Endothelial cell of umbilical vein (primary cell): ENCODE measurements around the gene CLBA1. TPM values are rescaled to one million over a fixed set of nuclear protein-coding genes. Genes with fewer than 3 reads are reported as not detected.

Source experiments
- BruUV-seq: library from RNA; stranded (reverse); fragments of 400-500 nt; replicated peaks from 2 replicates; lab custom pipeline; 2021; lab: Mats Ljungman, UMichigan
- CTCF ChIA-PET: fragments of 300-600, 350-600 bp; sonication (Branson Sonifier 250); formaldehyde crosslinking; loops from one replicate; lab custom pipeline; 2021; ENCODE audit warnings: antibody characterized with exemption, inconsistent platforms; lab: Charles Lee
- POLR2A ChIA-PET: fragments of 300-600, 350-600 bp; sonication (Branson Sonifier 250); formaldehyde crosslinking; loops from one replicate; lab custom pipeline; 2021; ENCODE audit warnings: antibody characterized with exemption, inconsistent platforms; lab: Charles Lee
- DNase-seq: peaks from one replicate; pipeline ENCODE4 v3.0.0-alpha.2; 2011; ENCODE audit warnings: low read depth, low spot score
- FAIRE-seq: peaks from 2 replicates; lab custom pipeline; 2011; peaks lifted over from hg19 to GRCh38; lab: Jason Lieb, UNC
- H2AFZ ChIP-seq: 2 replicates; pipeline ENCODE4 v1.6.0; 2012; ENCODE audit warnings: low read depth, low read length, control low read depth, inconsistent platforms
- H3K27ac ChIP-seq: 2 replicates; pipeline ENCODE4 v1.5.1; 2011; ENCODE audit warnings: low read depth, mild to moderate bottlenecking, control low read depth, low read length, moderate library complexity; ENCODE audit not compliant: insufficient read depth
- H3K27me3 ChIP-seq, 2 experiments: 2 replicates each; pipeline versions ENCODE4 v1.6.0 to v1.6.1; 2011; ENCODE audit warnings: low read length in 2 of 2, mixed read lengths in 1 of 2; ENCODE audit not compliant: control insufficient read depth in 2 of 2, insufficient read depth in 2 of 2
- H3K36me3 ChIP-seq, 2 experiments: 2 replicates in 1 of 2; 3 replicates in 1 of 2; pipeline ENCODE4 v1.5.1; 2011; ENCODE audit warnings: low read length in 2 of 2, mild to moderate bottlenecking in 1 of 2, moderate library complexity in 1 of 2; ENCODE audit not compliant: control insufficient read depth in 2 of 2, insufficient read depth in 2 of 2; ENCODE audit errors: extremely low read depth in 1 of 2
- H3K4me1 ChIP-seq: 3 replicates; pipeline ENCODE4 v1.5.1; 2011; ENCODE audit warnings: mild to moderate bottlenecking, low read length; ENCODE audit not compliant: control insufficient read depth, insufficient read depth; ENCODE audit errors: extremely low read depth
- H3K4me2 ChIP-seq: 2 replicates; pipeline ENCODE4 v1.6.1; 2011; ENCODE audit warnings: low read length, control low read depth, mixed read lengths; ENCODE audit not compliant: insufficient read depth
- H3K4me3 ChIP-seq, 3 experiments: fragments of 200-600 bp in 1 of 3; sonication (generic), shearing (Covaris generic) in 1 of 3; replicated peaks in 1 of 3; 2 replicates each; pipeline ENCODE4 v1.5.1; 2011 to 2016; ENCODE audit warnings: control low read depth in 3 of 3, low read length in 3 of 3, mild to moderate bottlenecking in 2 of 3, inconsistent platforms in 1 of 3, low read depth in 1 of 3, moderate library complexity in 1 of 3; ENCODE audit not compliant: insufficient read depth in 1 of 3
- H3K79me2 ChIP-seq: 2 replicates; pipeline ENCODE4 v1.6.0; 2012; ENCODE audit warnings: low read length, inconsistent platforms; ENCODE audit not compliant: control insufficient read depth, insufficient read depth
- H3K9ac ChIP-seq: replicated peaks from 2 replicates; pipeline ENCODE3; 2011; ENCODE audit warnings: low read length, control low read depth; ENCODE audit not compliant: insufficient read depth; ENCODE audit errors: extremely low read depth
- H3K9me1 ChIP-seq: replicated peaks from 3 replicates; pipeline ENCODE4 v1.6.0; 2011; ENCODE audit warnings: mild to moderate bottlenecking, low read length; ENCODE audit not compliant: control insufficient read depth, insufficient read depth; ENCODE audit errors: extremely low read depth
- H3K9me3 ChIP-seq: replicated peaks from 2 replicates; pipeline ENCODE4 v1.5.1; 2012; ENCODE audit warnings: low read length, inconsistent platforms; ENCODE audit not compliant: control insufficient read depth, insufficient read depth
- H4K20me1 ChIP-seq: replicated peaks from 2 replicates; pipeline ENCODE3; 2011; ENCODE audit warnings: mild to moderate bottlenecking, low read length; ENCODE audit not compliant: control insufficient read depth, insufficient read depth; ENCODE audit errors: extremely low read depth
- EZH2 ChIP-seq: IDR thresholded peaks from 2 replicates; pipeline ENCODE4 v1.6.1; 2012; ENCODE audit warnings: borderline replicate concordance, low read depth, mild to moderate bottlenecking, moderate library complexity, low read length, inconsistent platforms; ENCODE audit not compliant: severe bottlenecking
- FOS ChIP-seq: IDR thresholded peaks from 2 replicates; pipeline ENCODE4 v1.6.1; 2011; ENCODE audit warnings: mild to moderate bottlenecking, low read length, moderate library complexity, borderline replicate concordance; ENCODE audit not compliant: insufficient read depth
- GATA2 ChIP-seq: IDR thresholded peaks from 2 replicates; pipeline ENCODE4 v1.7.0; 2011; ENCODE audit warnings: low read depth, mild to moderate bottlenecking, moderate library complexity, mixed read lengths, low read length; ENCODE audit not compliant: insufficient read length, insufficient read depth
- JUN ChIP-seq: IDR thresholded peaks from 2 replicates; pipeline ENCODE4 v1.6.1; 2011; ENCODE audit warnings: borderline replicate concordance, low read depth; ENCODE audit not compliant: insufficient read length, insufficient read depth
- MAX ChIP-seq: IDR thresholded peaks from 2 replicates; pipeline ENCODE4 v1.6.1; 2011; ENCODE audit not compliant: insufficient read depth, insufficient read length
- MYC ChIP-seq: IDR thresholded peaks from one replicate; pipeline ENCODE4 v1.6.1; 2011; ENCODE audit warnings: mild to moderate bottlenecking, low read depth, low read length
- POLR2A ChIP-seq: IDR thresholded peaks from 2 replicates; pipeline ENCODE4 v1.6.1; 2012; ENCODE audit warnings: low read depth, mild to moderate bottlenecking, control low read depth, low read length
- POLR2AphosphoS5 ChIP-seq: IDR thresholded peaks from 2 replicates; pipeline ENCODE4 v1.6.1; 2012; ENCODE audit warnings: low read depth, mild to moderate bottlenecking, control low read depth, low read length, moderate library complexity; ENCODE audit not compliant: insufficient read depth
- dilution Hi-C: fragments of 300-500 bp; cut with MboI; formaldehyde crosslinking; loops from one replicate; pipeline ENCODE4 v1.15.0; 2019; ENCODE audit warnings: low sequenced_read_pairs; ENCODE audit not compliant: extremely low pct_ligation_motif_present
- intact Hi-C: fragments of 100-400 bp; cut with micrococcal nuclease; formaldehyde crosslinking; loops from one replicate; pipeline ENCODE4 v1.10.0; 2022
- polyA plus RNA-seq, 4 experiments: library from polyadenylated mRNA; depleted of rRNA in 3 of 4; stranded (reverse) in 3 of 4; unstranded in 1 of 4; fragments of >200 nt; gene quantifications; 2 replicates each; pipeline versions ENCODE4 v1.2.1 to v1.2.3, GENCODE V29; 2011 to 2012; ENCODE audit warnings: missing spikeins in 1 of 4
- total RNA-seq: library from RNA; stranded (reverse); gene quantifications from 2 replicates; pipeline ENCODE4 v1.2.3, GENCODE V29; 2021
- TF ChIP-seq, protein P1 (sequence below), 2 donors: IDR thresholded peaks; 1 replicate in 1 of 2; 2 replicates in 1 of 2; pipeline ENCODE4 v1.5.1; 2011; ENCODE audit warnings: low read length in 2 of 2, mild to moderate bottlenecking in 2 of 2, moderate library complexity in 2 of 2, control low read depth in 1 of 2, inconsistent platforms in 1 of 2, low read depth in 1 of 2; ENCODE audit not compliant: insufficient read depth in 1 of 2; ENCODE audit errors: extremely low read depth in 1 of 2

Gene CLBA1
- total and polyA plus RNA-seq, 2 donors (not counting 3 experiments of a cell fraction or from before 2014, with no cell fraction given) = 5.2 to 5.3 TPM

DNA sequence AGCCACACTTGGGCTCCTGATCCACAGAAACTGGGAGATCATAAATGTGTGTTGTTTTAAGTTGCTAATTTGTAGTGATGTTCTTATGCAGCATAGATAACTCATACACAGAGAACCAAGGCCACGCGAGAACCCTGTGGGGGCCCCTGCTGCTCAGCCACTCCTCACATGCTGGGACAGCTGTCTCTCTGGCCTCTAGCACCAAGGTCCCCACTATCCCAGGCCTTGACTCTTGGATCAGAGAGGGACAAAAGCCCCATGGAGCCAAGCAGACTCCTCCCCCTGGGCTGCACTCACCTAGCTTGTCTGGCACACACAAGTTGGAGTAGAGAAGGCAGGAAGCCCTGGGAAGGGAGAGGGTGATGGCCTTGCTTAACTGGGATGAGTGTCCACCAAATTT is 49.6 kb upstream of the CLBA1 start:
- no peak overlapping the region for H3K4me3 ChIP-seq
- H3K79me2 ChIP-seq = no peaks in the 10 kb centered on the region
- ChIA-PET POLR2A (no interaction called here), CTCF (interaction anchor here (1.1 to 4.4 kb wide), 5 partner anchors 31 to 167 kb away, joined by 3 to 37 read pairs (median 10); no protein-coding TSS in a partner anchor)
- no peaks in the 10 kb centered on the region for H3K36me3 ChIP-seq
- H3K9me3 ChIP-seq = no peaks in the 10 kb centered on the region
- H4K20me1 ChIP-seq = no peaks in the 10 kb centered on the region
- H3K27ac ChIP-seq = no peak overlapping the region
- no TSS peak for BruUV-seq
- no peak for FAIRE-seq
- H3K4me2 ChIP-seq = no peak overlapping the region
- dilution Hi-C loops (loop anchor here (10.0 kb wide), 1 partner anchor 139 kb away; no protein-coding TSS in a partner anchor), intact Hi-C loops (no loop called here)
- peaks cover 3 to 11% of the 10 kb centered on the region in 2 experiments for H3K27me3 ChIP-seq
- H3K9me1 ChIP-seq = no peaks in the 10 kb centered on the region
- no peak overlapping the region for H2AFZ ChIP-seq
- no peak for DNase-seq
- no peak overlapping the region for H3K9ac ChIP-seq
- TF ChIP-seq, protein P1, sequence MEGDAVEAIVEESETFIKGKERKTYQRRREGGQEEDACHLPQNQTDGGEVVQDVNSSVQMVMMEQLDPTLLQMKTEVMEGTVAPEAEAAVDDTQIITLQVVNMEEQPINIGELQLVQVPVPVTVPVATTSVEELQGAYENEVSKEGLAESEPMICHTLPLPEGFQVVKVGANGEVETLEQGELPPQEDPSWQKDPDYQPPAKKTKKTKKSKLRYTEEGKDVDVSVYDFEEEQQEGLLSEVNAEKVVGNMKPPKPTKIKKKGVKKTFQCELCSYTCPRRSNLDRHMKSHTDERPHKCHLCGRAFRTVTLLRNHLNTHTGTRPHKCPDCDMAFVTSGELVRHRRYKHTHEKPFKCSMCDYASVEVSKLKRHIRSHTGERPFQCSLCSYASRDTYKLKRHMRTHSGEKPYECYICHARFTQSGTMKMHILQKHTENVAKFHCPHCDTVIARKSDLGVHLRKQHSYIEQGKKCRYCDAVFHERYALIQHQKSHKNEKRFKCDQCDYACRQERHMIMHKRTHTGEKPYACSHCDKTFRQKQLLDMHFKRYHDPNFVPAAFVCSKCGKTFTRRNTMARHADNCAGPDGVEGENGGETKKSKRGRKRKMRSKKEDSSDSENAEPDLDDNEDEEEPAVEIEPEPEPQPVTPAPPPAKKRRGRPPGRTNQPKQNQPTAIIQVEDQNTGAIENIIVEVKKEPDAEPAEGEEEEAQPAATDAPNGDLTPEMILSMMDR (IDR thresholded peaks at IDR 0.05; ENCODE audit: extremely low read depth in 1 of 2, insufficient read depth in 1 of 2, low read depth in 1 of 2, low read length in 2 of 2) = no peak
- TF ChIP-seq GATA2 (no peak), POLR2A (no peak), MYC (no peak), FOS (no peak), JUN (no peak), MAX (no peak), EZH2 (no peak), POLR2AphosphoS5 (no peak)
- H3K4me1 ChIP-seq = peaks cover 6% of the 10 kb centered on the region
